PC-3 (cell line): ENCODE measurements around the gene CXorf49.
"Not testable (repeated sequence)": the region's sequence is repeated elsewhere in the genome, so short reads cannot be mapped to it uniquely, and the experiment has no call there.

ENCODE experiments used
- EZH2phosphoT487 ChIP-seq: fragments of 300-600 bp; sonication (generic); IDR thresholded peaks from 2 replicates; pipeline ENCODE4 v1.6.1; 2018; ENCODE audit warnings: mild to moderate bottlenecking, antibody characterized with exemption, low read length, borderline replicate concordance
- TF ChIP-seq, protein P1 (sequence below): fragments of 300-600 bp; sonication (generic); conservative IDR thresholded peaks from 2 replicates; pipeline ENCODE4 v1.5.1; 2017; ENCODE audit warnings: antibody characterized with exemption, low read depth, mild to moderate bottlenecking, low read length

DNA sequence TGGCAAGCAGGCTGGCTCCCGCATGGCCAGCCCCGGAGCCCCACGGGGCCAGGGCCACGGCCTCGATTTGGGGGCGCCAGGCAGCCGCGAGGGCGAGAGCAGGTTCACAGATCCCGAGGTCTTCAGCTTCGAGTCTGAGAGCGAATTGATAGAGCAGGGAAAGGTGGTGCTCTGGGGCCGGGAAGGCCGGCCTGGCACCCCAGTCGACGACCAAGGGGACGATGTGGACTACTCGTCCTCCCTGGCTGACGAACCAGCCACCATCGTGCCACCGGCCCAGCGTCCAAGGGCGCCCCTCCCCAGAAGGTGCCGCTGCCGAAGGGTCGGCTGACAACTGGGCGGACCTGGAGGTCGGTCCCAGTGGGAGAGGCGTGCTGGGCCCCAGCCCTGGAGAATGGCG is 1.1 kb upstream of the CXorf49 start:
- TF ChIP-seq, protein P1, sequence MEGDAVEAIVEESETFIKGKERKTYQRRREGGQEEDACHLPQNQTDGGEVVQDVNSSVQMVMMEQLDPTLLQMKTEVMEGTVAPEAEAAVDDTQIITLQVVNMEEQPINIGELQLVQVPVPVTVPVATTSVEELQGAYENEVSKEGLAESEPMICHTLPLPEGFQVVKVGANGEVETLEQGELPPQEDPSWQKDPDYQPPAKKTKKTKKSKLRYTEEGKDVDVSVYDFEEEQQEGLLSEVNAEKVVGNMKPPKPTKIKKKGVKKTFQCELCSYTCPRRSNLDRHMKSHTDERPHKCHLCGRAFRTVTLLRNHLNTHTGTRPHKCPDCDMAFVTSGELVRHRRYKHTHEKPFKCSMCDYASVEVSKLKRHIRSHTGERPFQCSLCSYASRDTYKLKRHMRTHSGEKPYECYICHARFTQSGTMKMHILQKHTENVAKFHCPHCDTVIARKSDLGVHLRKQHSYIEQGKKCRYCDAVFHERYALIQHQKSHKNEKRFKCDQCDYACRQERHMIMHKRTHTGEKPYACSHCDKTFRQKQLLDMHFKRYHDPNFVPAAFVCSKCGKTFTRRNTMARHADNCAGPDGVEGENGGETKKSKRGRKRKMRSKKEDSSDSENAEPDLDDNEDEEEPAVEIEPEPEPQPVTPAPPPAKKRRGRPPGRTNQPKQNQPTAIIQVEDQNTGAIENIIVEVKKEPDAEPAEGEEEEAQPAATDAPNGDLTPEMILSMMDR, result not testable (repeated sequence)
- not testable (repeated sequence) for TF ChIP-seq EZH2phosphoT487
